Nucleus accumbens (tissue), 56 donors: ENCODE data around the gene APOH.

ENCODE experiments used
- DNase-seq, 56 donors: peaks; one replicate each; lab custom pipeline; 2025; lab: John Stamatoyannopoulos, UW

Gene APOH

GRCh38 chr17:66200685-66201092 is 28.5 kb downstream of the APOH start:
- peak in 24 of 56 donors; percentile 1 to 59 (median 14) for DNase-seq

- no peak for DNase-seq
Observed at GRCh38 chr17:66198242-66198641, 31.0 kb downstream of the APOH start.

DNA sequence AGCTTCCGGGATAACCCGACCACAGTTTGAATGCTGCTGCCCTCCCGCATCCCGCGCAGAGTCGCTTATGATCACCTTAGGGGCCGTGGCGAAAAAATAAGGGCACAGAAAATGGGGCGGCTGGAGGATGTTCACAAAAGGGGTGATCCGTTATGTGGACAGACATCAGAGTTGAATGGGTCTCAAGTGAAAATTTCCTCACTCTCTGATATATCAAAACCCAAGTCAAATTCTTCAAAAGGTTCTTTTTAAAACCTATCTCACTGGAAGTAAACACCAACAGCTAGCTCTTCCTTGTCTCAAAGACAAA is 36.9 kb downstream of the APOH start:
- DNase-seq: no peak

DNA sequence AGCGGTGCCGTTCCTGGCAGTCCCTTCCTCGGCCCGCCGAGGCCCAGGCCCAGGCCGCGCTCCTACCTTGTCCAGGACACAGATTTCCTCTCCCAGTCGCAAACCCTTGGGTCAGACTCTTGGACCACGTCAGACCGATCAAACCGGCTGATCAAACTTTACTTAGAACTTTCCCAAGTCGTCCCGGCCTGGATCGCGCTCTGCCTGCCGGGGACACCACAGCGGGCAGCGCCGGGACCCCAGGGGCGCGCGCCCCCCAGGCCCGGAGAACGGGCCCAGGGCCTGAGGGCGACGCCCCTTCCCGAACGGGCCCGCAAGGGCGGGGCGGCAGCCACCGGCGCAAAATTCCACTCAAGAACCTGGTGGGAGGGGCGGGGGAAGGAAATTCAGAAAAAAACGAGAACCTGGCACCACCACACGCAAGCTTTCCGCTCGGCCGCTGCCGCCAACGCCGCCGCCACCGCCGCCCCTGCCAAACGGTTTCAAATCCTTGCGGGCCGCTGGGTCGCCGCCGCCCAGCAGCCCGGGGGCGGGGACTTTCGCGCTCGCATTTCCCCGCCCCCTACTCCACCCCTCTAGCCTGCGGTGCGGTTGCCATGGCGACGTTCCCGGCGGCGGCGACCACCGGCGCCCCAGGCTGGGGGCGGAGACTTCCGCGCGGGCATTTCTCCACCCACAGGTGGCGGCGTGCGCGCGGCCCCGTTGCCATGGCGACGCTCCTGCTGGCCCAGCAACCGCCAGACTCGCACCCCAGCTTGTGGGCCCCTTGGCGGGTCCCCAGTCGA is 37.4 kb downstream of the APOH start, which contains the start of gene CEP112:
Gene CEP112, minus strand, starts transcription at position 541 of the 785 bp plus-strand sequence.
- DNase-seq: peak in 42 of 56 donors; percentile 4 to 84 (median 40)

GRCh38 chr17:66190738-66191592 is 38.2 kb downstream of the APOH start:
- DNase-seq: peak in 3 of 56 donors; percentile 6 to 19 (median 11)

GRCh38 chr17:66187718-66188117 is 41.5 kb downstream of the APOH start:
- no peak for DNase-seq

DNA sequence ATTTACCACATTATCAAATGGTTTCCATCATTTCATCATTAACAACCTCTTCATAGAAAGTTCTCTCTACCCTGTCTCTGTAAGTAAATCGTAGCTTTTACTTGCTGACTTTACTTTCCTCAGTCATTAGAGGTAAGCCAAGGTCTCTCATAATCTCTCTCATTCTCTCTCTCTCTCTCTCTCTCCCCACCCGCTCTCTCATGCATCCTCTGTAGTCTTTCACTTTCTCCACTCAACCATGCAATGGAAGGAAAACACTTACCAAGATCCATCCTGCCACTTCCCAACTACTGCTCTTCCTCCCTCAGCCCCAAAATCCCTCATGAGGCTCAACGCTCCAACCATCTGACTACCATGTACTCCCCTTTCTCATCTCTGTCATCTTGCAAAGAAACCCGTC is 43.4 kb downstream of the APOH start:
- DNase-seq: no peak

DNA sequence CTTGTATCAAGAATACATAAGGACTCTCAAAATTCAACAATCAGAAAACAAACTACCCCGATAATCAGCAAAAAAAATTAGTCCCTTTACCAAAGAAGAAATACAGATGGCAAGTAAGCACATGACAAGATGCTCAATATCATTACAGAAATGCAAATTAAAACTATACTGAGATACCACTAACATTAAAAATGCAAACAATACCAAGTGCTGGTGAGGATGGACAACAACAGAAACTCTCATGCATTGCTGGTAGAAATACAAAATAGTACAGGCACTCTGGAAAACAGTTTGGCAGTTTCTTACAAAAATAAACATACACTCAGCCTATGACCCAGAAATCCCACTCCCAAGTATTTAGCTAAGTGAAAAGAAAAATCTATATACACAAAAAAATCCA is 44.8 kb downstream of the APOH start:
- DNase-seq: no peak

DNA sequence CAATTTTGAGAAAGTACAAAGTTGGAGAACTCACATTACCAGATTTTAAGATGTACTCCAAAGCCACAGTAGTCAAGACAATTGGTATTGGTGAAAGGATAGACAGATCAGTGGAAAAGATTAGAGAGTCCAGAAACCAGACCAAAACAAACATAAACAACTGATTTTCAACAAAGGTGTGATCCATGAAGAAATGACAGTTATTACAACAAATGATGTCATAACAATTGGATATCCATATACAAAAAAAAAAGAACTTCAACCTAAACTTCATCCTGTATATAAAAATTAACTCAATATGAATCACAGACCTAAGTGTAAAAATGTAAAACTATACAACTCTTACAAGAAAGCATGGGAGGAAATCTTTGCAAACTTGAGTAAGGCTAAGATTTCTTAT is 45.7 kb downstream of the APOH start:
- no peak for DNase-seq

GRCh38 chr17:66178642-66179041 is 50.6 kb downstream of the APOH start:
- no peak for DNase-seq

- no peak for DNase-seq
Observed at GRCh38 chr17:66177048-66177447, 52.2 kb downstream of the APOH start.

GRCh38 chr17:66175892-66176291 is 53.3 kb downstream of the APOH start:
- DNase-seq: no peak

GRCh38 chr17:66172691-66173223 is 56.5 kb downstream of the APOH start:
- no peak for DNase-seq

GRCh38 chr17:66172144-66172543 is 57.1 kb downstream of the APOH start:
- no peak for DNase-seq

DNA sequence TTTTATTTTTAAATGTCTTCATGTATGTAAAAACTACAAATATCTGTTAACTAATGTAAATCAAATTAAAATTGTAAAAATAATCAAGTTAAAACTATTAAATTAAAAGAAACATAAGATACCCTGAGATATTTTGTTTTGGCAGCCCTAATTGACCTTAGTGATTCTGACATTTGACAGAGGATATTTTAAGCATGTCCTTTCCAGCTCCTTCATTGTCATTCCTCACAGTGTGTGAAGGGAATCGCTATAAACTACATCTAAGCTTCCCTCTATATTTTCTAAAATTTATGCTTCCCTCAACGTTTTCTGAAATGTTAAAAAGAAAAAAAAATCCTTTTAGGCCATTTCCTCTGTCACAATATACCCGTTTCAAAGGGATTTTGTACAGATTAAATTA is 57.5 kb downstream of the APOH start:
- DNase-seq: no peak

DNA sequence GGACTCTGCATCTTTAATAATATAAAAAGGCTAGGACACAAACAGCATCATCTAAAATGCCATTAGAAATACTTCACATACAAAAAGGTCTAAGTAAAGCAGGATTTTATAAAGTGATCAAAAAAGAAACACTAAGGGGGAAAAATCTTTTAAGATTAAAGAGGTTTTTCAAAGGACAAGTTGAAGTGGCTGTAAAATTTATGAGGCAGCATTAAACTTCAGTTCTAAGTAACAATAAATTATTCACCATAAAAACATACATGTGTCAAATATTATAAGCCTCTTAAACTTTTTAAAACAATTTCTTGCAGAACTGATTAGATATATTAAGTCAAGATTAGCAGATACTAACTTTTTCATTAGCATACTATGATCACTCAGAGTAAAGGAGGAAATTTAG is 58.0 kb downstream of the APOH start:
- no peak for DNase-seq

DNA sequence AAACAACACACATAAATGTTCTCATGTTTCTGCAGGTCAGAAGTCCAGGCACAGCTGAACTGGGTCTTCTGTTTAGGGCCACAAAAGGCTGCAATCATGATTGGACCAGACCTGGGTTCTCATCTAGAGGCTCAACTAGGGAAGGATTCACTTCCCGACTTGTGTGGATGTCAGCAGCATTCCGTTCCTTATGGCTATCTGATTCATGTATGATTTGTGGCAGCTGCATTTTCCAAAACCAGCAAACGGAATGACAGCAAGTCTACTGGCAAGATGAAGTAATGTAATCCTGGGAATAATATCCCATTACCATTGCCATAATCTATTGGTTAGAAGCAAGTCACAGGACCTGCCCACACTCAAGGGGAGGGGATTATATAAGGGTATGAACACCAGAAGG is 59.4 kb downstream of the APOH start:
- no peak for DNase-seq

DNA sequence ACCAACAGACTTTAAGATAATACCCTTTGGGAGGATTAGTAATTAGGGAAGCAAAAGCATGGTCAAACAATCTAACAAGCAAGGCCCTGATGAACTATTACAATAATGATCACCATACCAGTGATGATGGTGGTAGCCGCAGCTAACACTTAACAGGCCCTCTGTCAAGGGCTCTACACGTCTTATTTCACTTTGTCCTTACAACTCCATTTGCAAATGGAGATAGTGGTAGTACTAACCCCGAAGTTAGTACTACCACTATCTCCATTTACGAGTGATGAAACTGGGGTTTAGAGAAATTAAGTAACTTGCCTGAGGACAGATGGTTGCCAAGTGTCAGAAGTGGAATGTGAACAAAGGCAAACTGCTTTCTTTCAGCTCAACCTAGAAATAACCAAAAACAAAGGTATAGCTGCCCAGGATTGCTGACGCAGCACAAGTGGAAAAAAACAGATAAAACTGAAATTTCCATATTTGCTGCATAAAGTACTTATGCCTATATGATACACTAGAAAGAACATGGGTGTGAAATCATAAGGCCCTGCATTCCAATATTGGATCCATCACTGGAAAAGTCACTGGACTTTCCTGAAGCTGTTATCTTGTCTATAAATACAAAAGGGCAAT is 61.9 kb downstream of the APOH start:
- DNase-seq: no peak

GRCh38 chr17:66165537-66166123 is 63.6 kb downstream of the APOH start:
- peak in 3 of 56 donors; percentile 3 to 15 (median 7) for DNase-seq
